HepG2 (cell line): ENCODE results near the gene SERHL2. TPM values are rescaled to one million over a fixed set of nuclear protein-coding genes. Genes with fewer than 3 reads are reported as not detected.

Experiments used
- ATAC-seq: fragments of 200-7000 bp; cut with Tn5 transposase; 3 replicates; pipeline ENCODE4 v1.9.1; 2020; ENCODE audit warnings: mild to moderate bottlenecking, moderate library complexity
- BruUV-seq: library from RNA; stranded (reverse); fragments of 400-500 nt; replicated peaks from 2 replicates; lab custom pipeline; 2021; lab: Mats Ljungman, UMichigan
- CTCF ChIA-PET: fragments of 300-600 bp; formaldehyde crosslinking; extraction: SDS; loops from one replicate; lab custom pipeline; 2021; ENCODE audit warnings: low total read pairs, inconsistent platforms, low intra/inter-chr PET ratio; lab: Yijun Ruan, JAX
- POLR2A ChIA-PET: fragments of 350-600 bp; sonication (Branson Sonifier 250); formaldehyde crosslinking; loops from one replicate; lab custom pipeline; 2020; ENCODE audit warnings: antibody characterized with exemption, inconsistent platforms; lab: Yijun Ruan, JAX
- DNase-seq: peaks from one replicate; pipeline ENCODE4 v3.0.0-alpha.2; 2015; ENCODE audit warnings: low spot score
- FAIRE-seq: peaks from 3 replicates; lab custom pipeline; 2011; peaks lifted over from hg19 to GRCh38; lab: Jason Lieb, UNC
- H2AFZ ChIP-seq: one replicate; pipeline ENCODE4 v1.6.1; 2011; ENCODE audit warnings: low read length, inconsistent platforms
- H3K27ac ChIP-seq: fragments of 300-600 bp; 3 replicates; pipeline ENCODE4 v1.8.0; 2011; ENCODE audit warnings: mixed run types, mild to moderate bottlenecking, mixed read lengths, low read length, inconsistent platforms; ENCODE audit not compliant: insufficient read depth; ENCODE audit errors: extremely low read length
- H3K27me3 ChIP-seq, 2 experiments: fragments of 200-600 bp in 1 of 2; 2 replicates in 1 of 2; 3 replicates in 1 of 2; pipeline versions ENCODE4 v1.6.0 to v1.8.0; 2011; ENCODE audit warnings: low read length in 2 of 2, mild to moderate bottlenecking in 2 of 2, moderate library complexity in 2 of 2, inconsistent platforms in 1 of 2; ENCODE audit not compliant: insufficient read depth in 2 of 2, control insufficient read depth in 1 of 2
- H3K36me3 ChIP-seq, 2 experiments: fragments of 200-600 bp in 1 of 2; replicated peaks in 1 of 2; 2 replicates in 1 of 2; 3 replicates in 1 of 2; pipeline versions ENCODE4 v1.5.1 to v1.8.0; 2011; ENCODE audit warnings: low read length in 2 of 2, inconsistent platforms in 1 of 2; ENCODE audit not compliant: insufficient read depth in 2 of 2, control insufficient read depth in 1 of 2
- H3K4me1 ChIP-seq: 2 replicates; pipeline ENCODE4 v1.5.1; 2012; ENCODE audit warnings: low read length, inconsistent platforms; ENCODE audit not compliant: insufficient read depth
- H3K4me2 ChIP-seq: 2 replicates; pipeline ENCODE4 v1.6.0; 2011; ENCODE audit warnings: low read depth, low read length, inconsistent platforms
- H3K4me3 ChIP-seq, 3 experiments: fragments of 200-600 bp in 1 of 3; sonication (generic), shearing (Covaris generic) in 1 of 3; replicated peaks in 1 of 3; 2 replicates each; pipeline ENCODE4 v1.5.1; 2011 to 2016; ENCODE audit warnings: low read length in 3 of 3, inconsistent platforms in 2 of 3, low read depth in 2 of 3, mild to moderate bottlenecking in 2 of 3, control low read depth in 1 of 3, mixed read lengths in 1 of 3; ENCODE audit not compliant: insufficient read depth in 1 of 3
- H3K79me2 ChIP-seq: one replicate; pipeline ENCODE4 v1.6.1; 2011; ENCODE audit warnings: low read length, inconsistent platforms; ENCODE audit not compliant: insufficient read depth
- H3K9ac ChIP-seq: 2 replicates; pipeline ENCODE4 v1.6.0; 2011; ENCODE audit warnings: mild to moderate bottlenecking, low read depth, low read length, inconsistent platforms; ENCODE audit not compliant: insufficient read depth
- H3K9me3 ChIP-seq: 2 replicates; pipeline ENCODE4 v1.5.1; 2012; ENCODE audit warnings: mild to moderate bottlenecking, low read length
- H4K20me1 ChIP-seq: 2 replicates; pipeline ENCODE4 v1.6.0; 2011; ENCODE audit warnings: inconsistent platforms, mild to moderate bottlenecking, low read length, moderate library complexity; ENCODE audit not compliant: insufficient read depth
- BCL6 ChIP-seq: IDR thresholded peaks from 2 replicates; pipeline ENCODE4 v1.6.1; 2016; ENCODE audit warnings: missing genetic modification reagents, missing compliant biosample characterization
- FIP1L1 ChIP-seq: fragments of 200-400 bp; formaldehyde crosslinking; IDR thresholded peaks from 2 replicates; pipeline ENCODE4 v1.6.1; 2018; ENCODE audit warnings: low read depth, mild to moderate bottlenecking, low read length, moderate library complexity, borderline replicate concordance; ENCODE audit not compliant: insufficient read depth
- FOSL1 ChIP-seq: sonication (generic); formaldehyde crosslinking; IDR thresholded peaks from 2 replicates; pipeline ENCODE4 v1.9.0; 2021; ENCODE audit warnings: missing genetic modification reagents, borderline replicate concordance
- FOSL2 ChIP-seq: sonication (generic); formaldehyde crosslinking; IDR thresholded peaks from 2 replicates; pipeline ENCODE4 v1.4.0; 2020; ENCODE audit warnings: missing genetic modification reagents
- KDM2A ChIP-seq: sonication (generic); formaldehyde crosslinking; IDR thresholded peaks from 2 replicates; pipeline ENCODE4 v1.4.0; 2020; ENCODE audit warnings: low read depth, missing genetic modification reagents, borderline replicate concordance
- RAD21 ChIP-seq: fragments of 450-650 bp; formaldehyde crosslinking; IDR thresholded peaks from 2 replicates; pipeline ENCODE4 v1.5.0; 2020; ENCODE audit warnings: mild to moderate bottlenecking
- SMC3 ChIP-seq: IDR thresholded peaks from 2 replicates; pipeline ENCODE4 v1.6.1; 2011; ENCODE audit warnings: low read length, improper control_type of control experiment
- SRY ChIP-seq: sonication (generic); formaldehyde crosslinking; IDR thresholded peaks from 2 replicates; pipeline ENCODE4 v1.8.0; 2022; ENCODE audit warnings: mild to moderate bottlenecking, missing genetic modification reagents
- STAG1 ChIP-seq: sonication (generic); formaldehyde crosslinking; IDR thresholded peaks from 2 replicates; pipeline ENCODE4 v1.4.0; 2020; ENCODE audit warnings: missing genetic modification reagents
- ZBTB21 ChIP-seq: sonication (generic); formaldehyde crosslinking; IDR thresholded peaks from 2 replicates; pipeline ENCODE4 v1.4.0; 2020; ENCODE audit warnings: missing genetic modification reagents
- ZFYVE20 ChIP-seq: sonication (generic); formaldehyde crosslinking; IDR thresholded peaks from 2 replicates; pipeline ENCODE4 v1.8.0; 2023; ENCODE audit warnings: low read depth, mild to moderate bottlenecking, moderate library complexity, missing genetic modification reagents, borderline replicate concordance
- ZNF549 ChIP-seq: sonication (generic); formaldehyde crosslinking; IDR thresholded peaks from 2 replicates; pipeline ENCODE4 v1.5.0; 2020; ENCODE audit warnings: missing genetic modification reagents
- ZNF747 ChIP-seq: sonication (generic); formaldehyde crosslinking; IDR thresholded peaks from 2 replicates; pipeline ENCODE4 v1.8.1; 2023; ENCODE audit warnings: missing genetic modification reagents, mild to moderate bottlenecking, borderline replicate concordance
- WGBS: methylation state at CpG from one replicate; pipeline ENCODE4 v1.1.6; 2017; ENCODE audit warnings: low lambda C conversion rate; 5-methylcytosine and 5-hydroxymethylcytosine counted together
- in situ Hi-C: cut with HindIII; loops from 2 replicates; pipeline ENCODE4 v1.10.0; 2017; ENCODE audit warnings: low pct_unique_long_range_greater_than_20kb; ENCODE audit not compliant: extremely low pct_ligation_motif_present
- intact Hi-C: fragments of 100-400 bp; cut with micrococcal nuclease; formaldehyde crosslinking; loops from one replicate; pipeline ENCODE4 v1.10.0; 2022; ENCODE audit not compliant: unreplicated experiment
- polyA plus RNA-seq, 8 experiments: library from polyadenylated mRNA; depleted of rRNA in 3 of 8; stranded (reverse) in 7 of 8; unstranded in 1 of 8; fragments of >200 nt; fragmentation: Illumina TruSeq in 4 of 8; extraction: Trizol in 4 of 8; gene quantifications; 2 replicates each; pipeline versions ENCODE4 v1.2.1 to v1.2.3, GENCODE V29; 2011 to 2016; ENCODE audit warnings: low read depth in 4 of 8, missing spikeins in 1 of 8, mixed read lengths in 1 of 8; ENCODE audit not compliant: insufficient read depth in 1 of 8
- total RNA-seq, 5 experiments: library from RNA; depleted of rRNA; stranded (reverse); fragments of >200 nt; fragmentation: Illumina TruSeq; extraction: Trizol; gene quantifications; 2 replicates each; pipeline ENCODE4 v1.2.3, GENCODE V29; 2016; ENCODE audit warnings: low read depth in 1 of 5
- TF ChIP-seq, protein P1 (sequence below), 2 experiments: fragments of 450-650 bp in 1 of 2; sonication (generic) in 1 of 2; formaldehyde crosslinking; IDR thresholded peaks; 2 replicates each; pipeline versions ENCODE4 v1.5.0 to v1.8.0; 2020 to 2022; ENCODE audit warnings: mild to moderate bottlenecking in 1 of 2, missing genetic modification reagents in 1 of 2
- TF ChIP-seq, protein P2 (sequence below): sonication (generic); formaldehyde crosslinking; IDR thresholded peaks from 2 replicates; pipeline ENCODE4 v1.5.0; 2020; ENCODE audit warnings: mild to moderate bottlenecking, missing genetic modification reagents, moderate library complexity
- TF ChIP-seq, protein P3 (sequence below): sonication (generic); formaldehyde crosslinking; IDR thresholded peaks from 2 replicates; pipeline ENCODE4 v1.8.1; 2023; ENCODE audit warnings: mild to moderate bottlenecking, inconsistent platforms, moderate library complexity, missing genetic modification reagents, borderline replicate concordance

SERHL2 gene
- total and polyA plus RNA-seq, 2 of the 13 experiments (the other 11 are each of a cell fraction or from before 2014, with no cell fraction given) = 1.0 to 1.8 TPM

DNA sequence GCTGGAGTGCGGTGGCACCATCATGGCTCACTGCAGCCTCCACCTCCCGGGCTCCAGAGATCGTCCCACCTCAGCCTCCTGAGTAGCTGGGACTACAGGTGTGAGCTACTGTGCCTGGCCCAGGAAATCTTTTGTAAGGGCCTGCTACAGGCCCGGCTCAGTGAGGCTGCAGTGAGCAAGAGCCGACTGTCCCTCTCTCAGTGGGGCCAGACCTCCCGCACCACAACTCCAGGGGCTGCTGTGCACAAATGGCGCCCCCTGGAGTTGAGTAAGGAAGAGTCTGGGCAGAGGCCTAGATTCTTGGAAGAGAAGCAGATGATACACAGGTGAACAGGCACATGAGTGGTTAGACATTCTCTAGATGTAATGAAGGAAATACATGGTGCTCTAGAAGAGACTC, 7.0 kb downstream of the SERHL2 start:
- Histone ChIP-seq H3K4me1 (peaks cover 33% of the 10 kb centered on the region), H3K79me2 (no peaks in the 10 kb centered on the region), H3K9me3 (no peaks in the 10 kb centered on the region), H4K20me1 (no peaks in the 10 kb centered on the region), H3K4me2 (no peak overlapping the region), H3K36me3 (no peaks in the 10 kb centered on the region), H3K9ac (no peak overlapping the region), H3K4me3 (no peak overlapping the region), H3K27ac (no peak overlapping the region), H3K27me3 (no peaks in the 10 kb centered on the region), H2AFZ (no peak overlapping the region)
- ChIA-PET POLR2A (interaction anchor here (0.9 to 1.9 kb wide), 2 partner anchors 40 to 54 kb away, joined by 3 to 6 read pairs; partner anchors contain the start of gene POLDIP3), CTCF (interaction anchor here (0.6 kb wide), 1 partner anchor 16 kb away, joined by 3 read pairs; no protein-coding TSS in a partner anchor)
- TF ChIP-seq FOSL1 (CRISPR knock-in tag) = no peak
- no peak for TF ChIP-seq ZFYVE20 (CRISPR knock-in tag)
- no peak for TF ChIP-seq ZBTB21
- peak; percentile 33; the same call in 1 of the 2 replicates for TF ChIP-seq SMC3
- no peak for TF ChIP-seq ZNF549 (CRISPR knock-in tag)
- TF ChIP-seq ZNF747 = no peak
- no peak for TF ChIP-seq FIP1L1
- 0 out of 2 replicates have a peak, but pooled peaks have one; percentile 13 for TF ChIP-seq BCL6 (CRISPR knock-in tag)
- TF ChIP-seq, protein P1, sequence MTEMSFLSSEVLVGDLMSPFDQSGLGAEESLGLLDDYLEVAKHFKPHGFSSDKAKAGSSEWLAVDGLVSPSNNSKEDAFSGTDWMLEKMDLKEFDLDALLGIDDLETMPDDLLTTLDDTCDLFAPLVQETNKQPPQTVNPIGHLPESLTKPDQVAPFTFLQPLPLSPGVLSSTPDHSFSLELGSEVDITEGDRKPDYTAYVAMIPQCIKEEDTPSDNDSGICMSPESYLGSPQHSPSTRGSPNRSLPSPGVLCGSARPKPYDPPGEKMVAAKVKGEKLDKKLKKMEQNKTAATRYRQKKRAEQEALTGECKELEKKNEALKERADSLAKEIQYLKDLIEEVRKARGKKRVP (CRISPR knock-in tag; IDR thresholded peaks at IDR 0.05) = no peak
- 0 out of 2 replicates have a peak, but pooled peaks have one; percentile 28 for TF ChIP-seq SRY (CRISPR knock-in tag)
- TF ChIP-seq STAG1 (CRISPR knock-in tag) = peak; percentile 62
- TF ChIP-seq, protein P2, sequence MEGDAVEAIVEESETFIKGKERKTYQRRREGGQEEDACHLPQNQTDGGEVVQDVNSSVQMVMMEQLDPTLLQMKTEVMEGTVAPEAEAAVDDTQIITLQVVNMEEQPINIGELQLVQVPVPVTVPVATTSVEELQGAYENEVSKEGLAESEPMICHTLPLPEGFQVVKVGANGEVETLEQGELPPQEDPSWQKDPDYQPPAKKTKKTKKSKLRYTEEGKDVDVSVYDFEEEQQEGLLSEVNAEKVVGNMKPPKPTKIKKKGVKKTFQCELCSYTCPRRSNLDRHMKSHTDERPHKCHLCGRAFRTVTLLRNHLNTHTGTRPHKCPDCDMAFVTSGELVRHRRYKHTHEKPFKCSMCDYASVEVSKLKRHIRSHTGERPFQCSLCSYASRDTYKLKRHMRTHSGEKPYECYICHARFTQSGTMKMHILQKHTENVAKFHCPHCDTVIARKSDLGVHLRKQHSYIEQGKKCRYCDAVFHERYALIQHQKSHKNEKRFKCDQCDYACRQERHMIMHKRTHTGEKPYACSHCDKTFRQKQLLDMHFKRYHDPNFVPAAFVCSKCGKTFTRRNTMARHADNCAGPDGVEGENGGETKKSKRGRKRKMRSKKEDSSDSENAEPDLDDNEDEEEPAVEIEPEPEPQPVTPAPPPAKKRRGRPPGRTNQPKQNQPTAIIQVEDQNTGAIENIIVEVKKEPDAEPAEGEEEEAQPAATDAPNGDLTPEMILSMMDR (CRISPR knock-in tag) = peak; percentile 73
- TF ChIP-seq, protein P3, sequence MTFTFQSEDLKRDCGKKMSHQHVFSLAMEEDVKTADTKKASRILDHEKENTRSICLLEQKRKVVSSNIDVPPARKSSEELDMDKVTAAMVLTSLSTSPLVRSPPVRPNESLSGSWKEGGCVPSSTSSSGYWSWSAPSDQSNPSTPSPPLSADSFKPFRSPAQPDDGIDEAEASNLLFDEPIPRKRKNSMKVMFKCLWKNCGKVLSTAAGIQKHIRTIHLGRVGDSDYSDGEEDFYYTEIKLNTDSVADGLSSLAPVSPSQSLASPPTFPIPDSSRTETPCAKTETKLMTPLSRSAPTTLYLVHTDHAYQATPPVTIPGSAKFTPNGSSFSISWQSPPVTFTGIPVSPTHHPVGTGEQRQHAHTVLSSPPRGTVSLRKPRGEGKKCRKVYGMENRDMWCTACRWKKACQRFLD (CRISPR knock-in tag) = 0 out of 2 replicates have a peak, but pooled peaks have one; percentile 38
- peak; percentile 36; the same call in 1 of the 2 replicates for TF ChIP-seq KDM2A
- TF ChIP-seq RAD21 (CRISPR knock-in tag) = peak; percentile 43
- no peak for TF ChIP-seq FOSL2 (CRISPR knock-in tag)
- DNase-seq (peak; percentile 35), FAIRE-seq (no peak), ATAC-seq (peak; percentile 65)
- intact Hi-C loops = no loop called here
- no TSS peak for BruUV-seq
- WGBS = 58% methylated on average over 7 of the region's 7 CpGs
- in situ Hi-C loops = no loop called here
